GM12878 (cell line): Measurements from ENCODE around the gene CCL20. TPM values are rescaled to one million over a fixed set of nuclear protein-coding genes. Genes with fewer than 3 reads are reported as not detected.
"Not testable (repeated sequence)": the region's sequence is repeated elsewhere in the genome, so short reads cannot be mapped to it uniquely, and the experiment has no call there.

Source experiments
- ATAC-seq: fragments of 200-7000 bp; cut with Tn5 transposase; 3 replicates; pipeline ENCODE4 v1.9.1; 2020; ENCODE audit warnings: mild to moderate bottlenecking, moderate library complexity
- BruUV-seq: library from RNA; stranded (reverse); fragments of 400-500 nt; replicated peaks from 2 replicates; lab custom pipeline; 2021; lab: Mats Ljungman, UMichigan
- CTCF ChIA-PET: fragments of 300-600 bp; sonication (Branson Sonifier 250); formaldehyde crosslinking; extraction: SDS; loops from one replicate; lab custom pipeline; 2021; ENCODE audit warnings: inconsistent platforms; lab: Yijun Ruan, JAX
- POLR2A ChIA-PET: fragments of 350-600 bp; formaldehyde crosslinking; extraction: SDS; loops from one replicate; lab custom pipeline; 2021; ENCODE audit warnings: inconsistent platforms; lab: Charles Lee
- RAD21 ChIA-PET: fragments of 300-600 bp; sonication (Branson Sonifier 250); formaldehyde crosslinking; loops from one replicate; lab custom pipeline; 2023; ENCODE audit warnings: antibody characterized with exemption; ENCODE audit not compliant: unreplicated experiment; lab: Charles Lee
- SMC1A ChIA-PET: fragments of 300-600 bp; sonication (Branson Sonifier 250); formaldehyde crosslinking; loops from one replicate; lab custom pipeline; 2023; ENCODE audit not compliant: unreplicated experiment, uncharacterized antibody; lab: Charles Lee
- DNase-seq: peaks from one replicate; pipeline ENCODE4 v3.0.0-alpha.2; 2011; ENCODE audit warnings: low read depth, low spot score
- FAIRE-seq: peaks from 3 replicates; lab custom pipeline; 2011; peaks lifted over from hg19 to GRCh38; lab: Jason Lieb, UNC
- H2AFZ ChIP-seq: 2 replicates; pipeline ENCODE4 v1.6.0; 2011; ENCODE audit warnings: low read depth, low read length, control low read depth; ENCODE audit not compliant: control insufficient read depth
- H3K27ac ChIP-seq: 2 replicates; pipeline ENCODE4 v1.5.1; 2011; ENCODE audit warnings: control low read depth; ENCODE audit not compliant: control insufficient read depth, insufficient read depth
- H3K27me3 ChIP-seq, 2 experiments: replicated peaks in 1 of 2; 2 replicates each; pipeline versions ENCODE4 v1.6.0 to v1.6.1; 2011; ENCODE audit warnings: low read length in 1 of 2; ENCODE audit not compliant: control insufficient read depth in 2 of 2, insufficient read depth in 2 of 2
- H3K36me3 ChIP-seq, 2 experiments: 2 replicates each; pipeline ENCODE4 v1.5.1; 2011; ENCODE audit warnings: low read length in 1 of 2; ENCODE audit not compliant: control insufficient read depth in 2 of 2, insufficient read depth in 2 of 2
- H3K4me1 ChIP-seq: 2 replicates; pipeline ENCODE4 v1.6.1; 2011; ENCODE audit warnings: mild to moderate bottlenecking, low read length, moderate library complexity, mixed read lengths; ENCODE audit not compliant: control insufficient read depth, insufficient read depth
- H3K4me2 ChIP-seq: 2 replicates; pipeline ENCODE4 v1.6.0; 2011; ENCODE audit warnings: control low read depth; ENCODE audit not compliant: control insufficient read depth, insufficient read depth
- H3K4me3 ChIP-seq: fragments of 200-600 bp; sonication (generic); 2 replicates; pipeline ENCODE4 v1.5.1; 2016
- H3K79me2 ChIP-seq: 2 replicates; pipeline ENCODE4 v1.6.0; 2011; ENCODE audit warnings: low read length; ENCODE audit not compliant: control insufficient read depth, insufficient read depth
- H3K9ac ChIP-seq: 2 replicates; pipeline ENCODE4 v1.8.0; 2011; ENCODE audit warnings: low read length, control low read depth, mixed read lengths; ENCODE audit not compliant: control insufficient read depth, insufficient read depth
- H3K9me3 ChIP-seq: replicated peaks from 3 replicates; pipeline ENCODE4 v1.5.1; 2011; ENCODE audit warnings: mild to moderate bottlenecking, low read length; ENCODE audit not compliant: control insufficient read depth, insufficient read depth
- H4K20me1 ChIP-seq: 2 replicates; pipeline ENCODE4 v1.6.0; 2011; ENCODE audit not compliant: control insufficient read depth, insufficient read depth
- ETV6 ChIP-seq, 2 experiments: fragments of 450-650 bp in 1 of 2; IDR thresholded peaks in 1 of 2; conservative IDR thresholded peaks in 1 of 2; 2 replicates each; pipeline ENCODE4 v1.6.1; 2014; ENCODE audit warnings: antibody characterized with exemption in 1 of 2, borderline replicate concordance in 1 of 2, low read depth in 1 of 2, mild to moderate bottlenecking in 1 of 2, moderate library complexity in 1 of 2
- POLR2AphosphoS5 ChIP-seq: IDR thresholded peaks from 2 replicates; pipeline ENCODE4 v1.6.1; 2011; ENCODE audit warnings: mild to moderate bottlenecking, low read length, inconsistent platforms
- RFX5 ChIP-seq: IDR thresholded peaks from 2 replicates; pipeline ENCODE4 v1.6.1; 2011; ENCODE audit warnings: low read depth, low read length, improper control_type of control experiment
- RUNX3 ChIP-seq: IDR thresholded peaks from 2 replicates; pipeline ENCODE4 v1.6.1; 2012; ENCODE audit warnings: low read length, inconsistent platforms
- WGBS: methylation state at CpG from one replicate; pipeline ENCODE4 v1.1.6; 2016; ENCODE audit warnings: low lambda C conversion rate; ENCODE audit not compliant: insufficient replicate concordance, insufficient coverage; ENCODE audit errors: missing lambda C conversion rate; 5-methylcytosine and 5-hydroxymethylcytosine counted together
- in situ Hi-C: fragments of 300-500 bp; cut with MboI; formaldehyde crosslinking; loops from 9 replicates; pipeline ENCODE4 v1.14.3; 2018; ENCODE audit warnings: mixed read lengths
- intact Hi-C: fragments of 100-400 bp; cut with micrococcal nuclease; formaldehyde crosslinking; loops from one replicate; pipeline ENCODE4 v1.14.2; 2022; ENCODE audit not compliant: unreplicated experiment
- polyA plus RNA-seq, 11 experiments: library from polyadenylated mRNA; depleted of rRNA in 4 of 11; unstranded in 6 of 11; stranded (reverse) in 5 of 11; fragments of >200 nt; fragmentation: Nextera tagmentation in 4 of 11; fragmentation: Illumina TruSeq in 1 of 11; extraction: Ambion mirVana in 4 of 11; extraction: Trizol in 1 of 11; gene quantifications; 1 replicate in 1 of 11; 2 replicates in 10 of 11; pipeline versions ENCODE4 v1.2.1 to v1.2.3, GENCODE V29; 2011 to 2016; ENCODE audit warnings: inconsistent platforms in 2 of 11, missing spikeins in 2 of 11, low read depth in 1 of 11
- total RNA-seq, 4 experiments: library from RNA; depleted of rRNA in 3 of 4; stranded (reverse); fragments of >200 nt in 3 of 4; fragmentation: Illumina TruSeq in 1 of 4; extraction: Trizol in 1 of 4; gene quantifications; 2 replicates each; pipeline versions ENCODE4 v1.2.1 to v1.2.3, GENCODE V29; 2013 to 2021

Gene CCL20
- total and polyA plus RNA-seq, 10 of the 15 experiments (the other 5 are each of a cell fraction or from before 2014, with no cell fraction given): 5.5 to 35.7 (median 15.6) TPM

- Histone ChIP-seq H2AFZ (no peak overlapping the region), H3K27me3 (no peaks in the 10 kb centered on the region), H3K36me3 (no peaks in the 10 kb centered on the region), H3K9ac (no peak overlapping the region), H3K4me1 (no peaks in the 10 kb centered on the region), H3K4me2 (no peak overlapping the region), H3K27ac (no peak overlapping the region), H3K4me3 (no peak overlapping the region), H4K20me1 (no peaks in the 10 kb centered on the region)
- ATAC-seq (no peak), DNase-seq (no peak)
- RAD21 ChIA-PET: interaction anchor here (1.2 kb wide), 1 partner anchor 65 kb away, joined by 3 read pairs; no protein-coding TSS in a partner anchor
- WGBS: 44% methylated on average over 12 of the region's 12 CpGs
- CTCF ChIA-PET: interaction anchor here (0.7 to 1.5 kb wide), 6 partner anchors 9 to 66 kb away, joined by 3 to 4 read pairs (median 3); no protein-coding TSS in a partner anchor
- in situ Hi-C loops: loop anchor here (25.0 kb wide), 1 partner anchor 959 kb away; the partner anchor contains the start of gene RHBDD1
- TF ChIP-seq RFX5: no peak
- TF ChIP-seq RUNX3: peak; percentile 30; the same call in 1 of the 2 replicates
- no peak for TF ChIP-seq POLR2AphosphoS5
- TF ChIP-seq ETV6 (conservative IDR thresholded peaks at IDR 0.05 in 1 of 2, IDR thresholded peaks at IDR 0.05 in 1 of 2; ENCODE audit: borderline replicate concordance in 1 of 2, low read depth in 1 of 2): no peak
- TF ChIP-seq, all 136 proteins: peak for 1
- ChIA-PET SMC1A (interaction anchor here (0.6 to 6.7 kb wide), 4 partner anchors 9 to 42 kb away, joined by 3 to 63 read pairs (median 4); no protein-coding TSS in a partner anchor), POLR2A (interaction anchor here (0.7 to 1.4 kb wide), 2 partner anchors 9 to 12 kb away, joined by 3 to 4 read pairs; no protein-coding TSS in a partner anchor)
- Histone ChIP-seq H3K79me2 (no peaks in the 10 kb centered on the region), H3K9me3 (no peaks in the 10 kb centered on the region)
- intact Hi-C loops: no loop called here
- no peak for FAIRE-seq
- no TSS peak for BruUV-seq
Observed at GRCh38 chr2:227796045-227796711, 17.5 kb upstream of the CCL20 start.

GRCh38 chr2:227796768-227797167 lies 16.9 kb upstream of the CCL20 start:
- in situ Hi-C loops: loop anchor here (25.0 kb wide), 1 partner anchor 959 kb away; the partner anchor contains the start of gene RHBDD1
- BruUV-seq, FAIRE-seq, H4K20me1 ChIP-seq, H3K4me1 ChIP-seq, H3K79me2 ChIP-seq, POLR2A ChIA-PET, H3K36me3 ChIP-seq, H3K9ac ChIP-seq, H3K4me3 ChIP-seq, DNase-seq, H3K27me3 ChIP-seq, H3K4me2 ChIP-seq, H3K27ac ChIP-seq, H3K9me3 ChIP-seq, RAD21 ChIA-PET, H2AFZ ChIP-seq, ATAC-seq, intact Hi-C loops: not testable (repeated sequence)
- SMC1A ChIA-PET: interaction anchor here (0.9 to 6.7 kb wide), 2 partner anchors 14 to 15 kb away, joined by 4 to 63 read pairs; no protein-coding TSS in a partner anchor
- WGBS: 54% methylated on average over 5 of the region's 5 CpGs
- CTCF ChIA-PET: interaction anchor here (1.2 to 1.5 kb wide), 3 partner anchors 8 to 23 kb away, joined by 3 to 4 read pairs (median 3); no protein-coding TSS in a partner anchor
